GM19467 (cell line): ENCODE results near the gene RAB42.
A peak's percentile ranks its signal among the peaks of the same experiment; 100 is the strongest.
"Not testable (repeated sequence)": the region's sequence is repeated elsewhere in the genome, so short reads cannot be mapped to it uniquely, and the experiment has no call there.

Experiments
- ATAC-seq: cut with Tn5 transposase; IDR thresholded peaks from one replicate; pipeline ENCODE4 v1.9.1; 2021; ENCODE audit warnings: mild to moderate bottlenecking, moderate library complexity; ENCODE audit not compliant: unreplicated experiment

The RAB42 gene

DNA sequence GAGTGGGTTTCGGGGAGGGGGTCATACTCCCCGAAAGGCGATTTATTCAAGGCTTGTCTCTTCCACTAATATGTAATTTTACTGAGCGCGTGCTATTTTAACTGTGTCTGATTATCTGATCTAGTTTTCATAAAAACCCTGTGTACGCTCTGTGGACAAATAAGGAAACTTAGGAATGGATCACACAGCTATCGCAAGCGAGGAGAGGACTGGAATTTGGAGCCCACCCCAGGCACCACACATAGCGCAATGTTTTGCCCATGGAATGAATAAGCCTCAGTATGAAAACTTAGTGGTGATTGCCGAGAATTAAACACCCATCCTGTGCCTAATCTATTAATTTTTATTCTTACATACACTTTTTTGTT is 9.8 kb upstream of the RAB42 start:
- no peak for ATAC-seq

DNA sequence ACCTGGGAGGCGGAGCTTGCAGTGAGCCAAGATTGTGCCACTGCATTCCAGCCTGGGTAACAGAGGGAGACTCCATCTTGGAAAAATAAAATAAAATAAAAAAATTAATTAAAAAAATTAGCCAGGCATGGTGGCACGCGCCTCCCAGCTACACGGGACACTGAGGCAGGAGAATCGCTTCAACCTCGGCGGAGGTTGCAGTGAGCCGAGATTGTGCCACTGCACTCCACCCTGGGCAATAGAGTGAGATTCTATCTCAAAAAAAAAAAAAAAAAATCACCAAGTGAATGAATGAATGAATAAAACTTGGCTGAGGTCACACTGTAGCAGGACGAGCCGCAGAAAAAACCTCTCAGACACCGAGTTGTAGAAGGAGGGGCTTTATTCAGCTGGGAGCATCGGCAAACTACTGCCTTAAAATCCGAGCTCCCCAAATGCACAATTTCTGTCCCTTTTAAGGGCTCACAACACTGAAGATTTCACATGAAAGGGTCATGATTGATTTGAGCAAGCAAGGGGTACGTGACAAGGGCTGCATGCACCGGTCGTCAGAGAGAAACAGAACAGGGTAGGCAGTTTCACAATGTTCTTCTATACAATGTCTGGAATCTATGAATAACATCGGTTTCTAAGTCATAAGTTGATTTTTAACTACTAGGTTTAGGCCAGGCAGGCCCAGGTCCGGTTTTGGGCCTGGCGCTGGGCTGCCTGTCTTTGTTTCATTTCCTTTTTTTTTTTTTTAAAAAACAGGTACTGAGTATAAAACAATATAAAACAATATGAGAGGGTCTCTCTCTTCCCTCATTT is 5.3 kb upstream of the RAB42 start:
- ATAC-seq: not testable (repeated sequence)

DNA sequence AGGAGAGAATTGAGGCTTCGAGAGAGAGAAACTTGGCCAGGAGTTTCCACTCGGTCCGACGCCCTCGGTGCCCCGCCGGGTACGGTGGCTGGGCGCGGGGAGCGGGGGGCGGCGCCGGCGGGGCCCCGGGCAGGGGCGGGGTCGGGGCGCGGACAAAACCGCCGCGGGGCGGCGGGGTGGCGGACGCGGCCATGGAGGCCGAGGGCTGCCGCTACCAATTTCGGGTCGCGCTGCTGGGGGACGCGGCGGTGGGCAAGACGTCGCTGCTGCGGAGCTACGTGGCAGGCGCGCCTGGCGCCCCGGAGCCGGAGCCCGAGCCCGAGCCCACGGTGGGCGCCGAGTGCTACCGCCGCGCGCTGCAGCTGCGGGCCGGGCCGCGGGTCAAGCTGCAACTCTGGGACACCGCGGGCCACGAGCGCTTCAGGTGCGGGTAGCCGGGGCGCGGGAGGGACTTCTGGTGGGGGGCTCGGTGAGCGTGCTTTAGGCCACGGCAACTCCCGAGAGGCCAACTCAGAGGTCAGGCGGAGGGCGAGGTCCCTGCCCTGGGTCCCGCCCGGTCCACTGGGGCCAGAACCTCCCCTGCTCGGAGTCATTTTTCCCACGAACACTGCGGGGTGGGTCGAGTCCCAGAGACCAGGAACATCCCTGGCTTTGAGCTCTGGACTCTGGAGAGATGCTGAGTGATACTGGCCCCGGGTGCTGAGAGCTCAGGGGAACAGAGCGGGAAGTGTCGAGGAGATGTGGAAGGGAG is 431 bp downstream of the RAB42 start:
- ATAC-seq: peak; percentile 51

DNA sequence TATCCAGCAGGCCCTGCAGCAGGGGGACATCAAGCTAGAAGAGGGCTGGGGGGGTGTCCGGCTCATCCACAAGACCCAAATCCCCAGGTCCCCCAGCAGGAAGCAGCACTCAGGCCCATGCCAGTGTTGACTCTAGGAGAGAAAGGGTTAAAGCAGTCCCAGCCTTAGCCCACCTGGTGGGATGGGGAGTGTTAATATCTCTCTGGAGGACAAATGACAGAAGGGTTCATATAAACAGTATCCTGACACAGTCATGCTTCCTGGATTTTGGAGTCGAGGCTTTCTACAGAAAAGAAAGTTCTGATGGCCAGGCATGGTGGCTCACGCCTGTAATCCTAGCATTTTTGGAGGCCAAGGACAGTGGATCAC is 1.9 kb downstream of the RAB42 start:
- not testable (repeated sequence) for ATAC-seq

DNA sequence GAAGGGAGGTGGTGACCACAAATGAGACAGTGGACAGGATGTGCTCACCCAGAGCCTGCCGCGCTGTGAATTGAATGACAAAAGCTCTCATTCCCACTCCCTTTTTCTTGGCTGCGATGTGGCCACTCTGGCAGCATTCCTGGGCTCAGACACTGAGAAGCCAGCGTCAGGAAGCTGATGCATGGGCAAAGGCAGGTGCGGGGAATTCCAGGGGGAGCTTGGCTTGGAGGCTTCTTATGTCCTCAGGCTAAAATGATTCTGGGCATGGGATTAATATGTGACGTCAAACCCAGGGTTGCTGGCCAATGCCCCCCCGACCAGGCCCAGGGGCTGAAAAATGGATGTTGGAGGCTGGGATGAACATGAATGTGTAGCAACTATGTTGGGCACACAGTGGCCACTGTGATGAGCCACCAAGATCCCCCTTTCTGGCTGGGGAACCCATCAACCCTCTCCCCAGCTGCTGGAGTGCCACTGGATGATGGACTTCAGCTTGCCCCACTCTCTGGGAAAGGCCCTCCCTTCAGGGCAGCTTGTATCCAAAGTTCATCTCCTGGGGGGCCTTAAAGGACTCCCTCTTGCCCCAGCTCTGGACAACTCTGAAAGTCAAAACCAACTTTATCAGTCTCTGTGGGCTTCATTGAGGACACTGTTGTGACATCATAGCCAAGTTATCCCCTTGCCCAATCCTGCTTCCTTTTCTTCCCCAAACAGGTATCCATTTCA is 2.8 kb downstream of the RAB42 start:
- not testable (repeated sequence) for ATAC-seq

DNA sequence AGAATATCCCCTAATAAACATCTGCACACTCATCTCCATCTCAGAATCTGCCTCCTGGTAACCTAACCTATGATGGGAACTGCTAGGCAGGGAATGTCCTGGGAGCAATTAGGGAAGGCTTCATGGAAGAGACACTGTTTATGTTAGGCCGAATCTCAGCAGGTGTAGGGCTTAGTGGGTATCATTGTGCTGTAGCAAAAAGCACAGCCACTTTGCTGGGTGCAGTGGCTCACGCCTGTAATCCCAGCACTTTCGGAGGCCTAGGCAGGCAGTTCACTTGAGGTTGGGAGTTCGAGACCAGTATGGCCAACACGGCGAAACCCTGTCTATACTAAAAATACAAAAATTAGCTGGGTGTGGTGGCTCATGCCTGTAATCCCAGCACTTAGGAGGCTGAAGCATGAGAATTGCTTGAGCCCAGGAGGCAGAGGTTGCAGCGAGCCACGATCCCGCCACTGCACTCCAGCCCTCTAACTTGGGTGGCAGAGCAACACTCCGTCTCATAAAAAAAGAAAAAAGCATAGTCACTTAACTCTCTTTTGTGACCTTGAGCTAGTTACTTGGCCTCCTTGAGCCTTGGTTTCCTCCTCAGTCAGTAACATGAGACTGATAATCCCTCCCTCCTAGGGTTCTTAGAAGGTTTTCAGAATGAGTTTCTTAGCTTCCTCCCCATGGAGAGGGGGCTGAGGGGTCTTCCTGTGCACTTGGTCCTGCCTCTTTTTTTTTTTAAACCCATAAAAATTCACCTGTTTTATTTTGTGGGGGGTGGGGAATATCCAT is 3.5 kb downstream of the RAB42 start:
- no peak for ATAC-seq

DNA sequence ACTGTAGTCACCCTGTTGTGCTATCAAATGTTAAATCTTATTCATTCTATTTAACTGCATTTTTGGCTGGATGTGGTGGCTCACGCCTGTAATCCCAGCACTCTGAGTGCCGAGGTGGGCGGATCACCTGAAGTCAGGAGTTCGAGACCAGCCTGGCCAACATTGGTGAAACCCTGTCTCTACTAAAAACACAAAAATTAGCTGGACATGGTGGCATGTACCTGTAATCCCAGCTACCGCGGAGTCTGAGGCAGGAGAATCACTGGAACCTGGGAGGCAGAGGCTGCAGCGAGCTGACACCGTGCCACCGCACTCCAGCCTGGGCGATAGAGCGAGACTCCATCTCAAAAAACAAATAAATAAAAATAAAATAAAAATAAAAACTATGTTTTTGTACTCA is 4.2 kb downstream of the RAB42 start:
- not testable (repeated sequence) for ATAC-seq

DNA sequence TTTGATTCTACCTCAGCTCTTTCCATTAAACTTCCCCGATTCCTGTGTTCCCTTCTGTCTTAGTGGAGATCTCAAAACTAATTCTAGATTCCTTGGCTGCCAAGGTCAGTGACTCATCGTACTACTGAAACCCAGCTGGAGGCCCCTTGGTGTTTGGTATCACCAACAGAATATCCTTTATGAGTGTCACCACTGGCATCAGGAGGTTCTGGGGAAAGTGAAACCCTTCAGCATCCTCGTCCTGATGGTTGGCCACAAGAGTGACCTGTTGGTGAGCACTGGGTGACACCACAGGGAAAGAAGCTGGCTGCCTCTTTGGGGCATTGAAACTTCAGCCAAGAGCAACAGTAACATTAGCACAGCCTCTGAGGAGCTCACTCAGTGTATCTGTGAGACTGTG is 9.6 kb downstream of the RAB42 start:
- no peak for ATAC-seq

DNA sequence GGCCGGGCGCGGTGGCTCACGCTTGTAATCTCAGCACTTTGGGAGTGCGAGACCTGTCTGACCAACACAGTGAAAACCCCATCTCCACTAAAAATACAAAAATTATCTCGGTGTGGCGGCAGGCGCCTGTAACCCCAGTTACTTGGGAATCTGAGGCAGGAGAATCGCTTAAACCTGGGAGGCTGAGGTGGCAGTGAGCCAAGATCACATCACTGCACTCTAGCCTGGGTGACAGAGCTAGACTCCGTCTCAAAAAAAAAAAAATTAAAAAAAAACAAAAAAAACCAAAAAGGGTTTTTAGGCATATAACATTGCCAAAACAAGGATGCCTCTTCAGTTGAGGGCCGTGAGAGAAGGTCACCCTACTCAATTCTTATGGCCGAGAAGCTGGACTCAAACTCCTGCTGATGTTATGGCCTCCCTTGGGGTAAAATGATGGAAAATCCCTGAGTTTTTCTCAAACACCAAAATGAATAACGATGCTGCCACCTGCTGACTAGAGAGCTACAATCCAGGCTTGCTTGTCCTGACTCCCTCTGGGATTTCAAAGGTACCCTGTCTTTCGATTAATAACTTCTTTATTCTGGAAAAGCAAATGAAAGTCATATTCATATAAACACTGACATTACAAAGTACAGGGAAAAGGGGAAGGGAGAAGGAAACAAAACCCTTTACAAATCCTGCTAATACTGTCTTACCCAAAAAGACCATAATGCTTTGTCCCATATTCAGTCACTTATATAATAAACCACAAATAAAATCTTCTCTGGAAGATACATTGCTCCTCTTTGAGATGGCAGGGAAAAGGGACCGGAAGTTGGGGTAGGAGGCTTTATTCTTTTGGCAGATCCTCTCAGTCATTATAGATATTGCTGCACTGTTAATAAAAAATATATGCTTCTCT is 10.7 kb downstream of the RAB42 start:
- no peak for ATAC-seq

DNA sequence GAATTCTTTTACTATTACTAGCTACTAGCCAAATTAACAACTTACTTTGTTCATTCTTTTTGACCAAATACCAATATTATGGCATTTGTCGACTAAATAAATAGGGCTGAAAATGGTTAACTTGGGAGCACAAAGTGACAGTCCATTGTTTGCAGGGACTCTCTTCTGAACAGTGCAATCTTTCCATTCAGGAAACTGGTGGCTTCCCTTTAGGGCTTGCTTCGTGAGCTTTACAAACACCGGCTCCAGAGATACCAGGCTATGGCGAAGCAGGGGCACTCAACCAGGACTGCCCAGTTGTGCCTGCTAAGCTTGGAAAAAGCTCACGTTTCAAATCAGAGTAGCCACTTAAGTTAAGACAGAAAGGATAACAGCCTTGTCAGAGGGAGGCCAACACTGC is 12.3 kb downstream of the RAB42 start:
- ATAC-seq: no peak

DNA sequence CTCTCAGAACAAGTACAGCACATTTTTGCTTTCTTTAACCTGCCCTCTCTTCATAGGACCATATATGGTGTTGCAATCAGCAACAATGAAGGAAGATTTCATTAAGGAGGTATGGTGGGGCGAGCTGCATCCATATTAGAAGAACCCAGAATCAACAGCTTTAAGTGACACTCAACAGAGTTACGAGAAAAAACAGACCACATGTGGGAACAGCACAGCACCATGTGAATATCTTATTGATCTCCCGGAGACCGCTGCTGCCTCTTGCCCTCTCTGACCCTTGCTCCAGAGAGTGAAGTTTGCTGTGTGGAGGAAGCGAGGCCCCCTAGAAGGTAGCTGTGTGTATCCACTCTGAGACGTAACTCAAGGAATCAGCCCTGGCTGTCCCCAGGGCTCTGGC is 12.9 kb downstream of the RAB42 start:
- no peak for ATAC-seq

DNA sequence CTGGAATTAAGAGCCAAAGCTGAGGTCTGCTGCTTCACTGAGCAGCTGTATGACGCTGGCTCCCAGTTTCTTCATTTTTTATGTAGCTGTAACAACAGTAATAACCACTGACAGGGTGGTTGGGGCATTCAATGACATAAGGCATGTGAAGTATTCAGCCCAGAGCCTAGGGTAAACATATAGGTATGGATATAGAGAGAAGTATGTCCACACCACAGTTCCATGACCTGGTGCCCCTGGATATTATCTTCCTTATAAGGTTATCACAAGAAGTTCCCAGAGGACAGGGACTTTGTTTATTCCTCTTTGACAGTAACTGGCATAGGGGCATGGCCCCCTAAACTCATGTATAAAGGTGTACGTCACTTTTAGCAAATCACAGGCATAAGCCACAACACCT is 14.7 kb downstream of the RAB42 start:
- ATAC-seq: no peak

DNA sequence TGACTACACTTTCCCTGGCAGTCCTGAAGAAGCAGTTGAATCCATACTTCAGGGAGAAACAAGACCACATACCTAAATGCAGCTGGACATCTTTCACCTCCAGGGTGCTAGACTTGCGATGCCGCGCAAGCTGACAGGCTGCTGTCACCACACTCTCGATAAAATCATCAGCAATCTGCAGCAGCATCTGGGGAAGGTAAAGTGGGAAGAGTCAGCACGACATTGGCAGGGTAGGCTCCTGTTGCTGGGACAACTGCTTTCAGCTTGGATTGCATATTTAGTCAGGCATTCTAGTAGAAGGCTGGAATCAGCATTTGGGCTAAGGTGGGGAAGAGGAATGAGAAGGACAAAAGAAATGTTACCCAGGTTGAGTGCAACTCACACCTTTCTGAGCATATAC is 21.1 kb downstream of the RAB42 start:
- ATAC-seq: no peak

DNA sequence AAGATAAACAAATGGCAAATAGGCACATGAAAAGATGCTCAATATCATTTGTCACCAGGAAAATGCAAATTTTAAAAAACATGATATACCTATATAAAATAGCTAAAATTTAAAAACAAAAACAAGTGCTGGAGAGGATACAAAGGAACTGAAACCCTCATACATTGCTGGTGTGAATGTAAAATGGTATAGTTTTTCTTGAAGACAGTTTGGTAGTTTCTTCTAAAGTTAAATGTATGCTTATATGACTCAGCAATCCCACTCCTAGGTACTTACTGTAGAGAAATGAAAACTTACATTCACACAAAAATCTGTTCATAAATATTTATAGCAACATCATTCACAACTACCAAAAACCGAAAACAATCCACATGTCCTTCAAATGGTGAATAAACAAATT is 39.6 kb downstream of the RAB42 start:
- no peak for ATAC-seq

DNA sequence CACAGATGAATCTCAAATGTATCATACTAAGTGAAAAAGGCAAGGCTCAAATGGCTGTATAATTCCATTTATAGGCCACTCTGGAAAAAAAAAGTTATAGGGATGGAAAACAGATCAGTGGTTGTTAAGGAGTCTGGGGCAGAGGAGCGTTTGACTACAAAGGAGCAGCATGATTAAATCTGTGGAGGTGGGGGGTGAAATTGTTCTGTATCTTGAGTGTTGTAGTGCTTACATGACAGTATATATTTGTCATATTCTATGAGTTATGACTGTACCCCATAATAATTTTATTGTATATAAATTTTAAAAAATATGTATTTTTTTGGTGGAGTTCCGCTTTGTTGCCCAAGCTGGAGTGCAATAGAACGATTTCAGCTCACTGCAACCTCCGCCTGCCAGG is 40.5 kb downstream of the RAB42 start:
- ATAC-seq: no peak

DNA sequence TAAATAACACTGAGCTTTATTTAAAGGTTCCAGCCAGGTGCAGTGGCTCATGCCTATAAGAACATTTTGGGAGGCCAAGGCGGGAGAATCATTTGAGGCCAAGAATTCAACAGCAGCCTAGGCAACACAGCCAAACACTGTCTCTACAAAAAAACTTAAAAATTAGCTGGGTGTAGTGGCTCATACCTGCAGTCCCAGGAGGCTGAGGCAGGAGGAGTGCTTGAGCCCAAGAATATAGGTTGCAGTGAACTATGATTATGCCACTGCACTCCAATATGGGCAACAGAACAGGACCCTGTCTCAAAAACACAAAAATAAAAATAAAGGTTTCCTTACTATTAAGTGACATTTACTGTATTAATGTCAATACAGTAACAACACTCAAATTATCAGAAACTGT is 48.7 kb downstream of the RAB42 start:
- no peak for ATAC-seq

DNA sequence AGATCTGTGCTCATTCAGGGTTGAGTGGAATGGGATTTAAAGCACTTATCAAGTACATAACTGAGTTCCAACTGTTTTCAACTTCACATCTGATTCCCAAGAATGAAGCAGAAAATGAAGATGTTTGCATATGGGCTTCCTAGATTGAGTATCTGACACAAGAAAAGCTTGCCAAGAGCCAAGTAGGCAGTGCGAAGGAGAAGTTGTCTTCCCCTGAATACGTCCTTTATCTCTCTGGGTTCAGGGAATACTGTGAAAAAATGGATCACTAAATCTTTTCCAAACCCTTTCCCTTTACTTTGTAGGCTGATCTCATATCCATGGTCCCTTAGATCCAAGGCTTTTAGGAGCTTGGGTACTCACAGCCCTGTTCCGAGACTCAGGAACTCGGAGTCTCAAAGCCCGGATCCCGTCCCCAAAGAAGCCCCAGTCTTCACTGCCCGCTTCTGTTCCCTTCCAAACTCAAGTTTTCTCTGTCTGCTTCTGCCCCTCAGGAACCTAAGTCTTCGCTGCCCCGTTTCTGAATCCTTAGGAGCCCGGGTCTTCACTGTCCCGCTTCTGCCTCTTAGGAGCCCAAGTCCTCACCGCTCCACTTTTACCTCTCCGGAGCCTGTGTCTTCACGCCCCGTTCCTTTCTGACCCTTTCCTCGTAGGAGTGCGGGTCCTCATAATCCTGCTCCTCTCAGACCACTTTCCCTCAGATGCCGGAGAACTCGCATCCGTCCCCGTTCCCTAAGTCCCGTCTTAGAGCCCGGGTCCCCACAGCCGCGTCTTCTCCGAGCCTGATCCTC is 50.2 kb downstream of the RAB42 start:
- ATAC-seq: peak; percentile 11

DNA sequence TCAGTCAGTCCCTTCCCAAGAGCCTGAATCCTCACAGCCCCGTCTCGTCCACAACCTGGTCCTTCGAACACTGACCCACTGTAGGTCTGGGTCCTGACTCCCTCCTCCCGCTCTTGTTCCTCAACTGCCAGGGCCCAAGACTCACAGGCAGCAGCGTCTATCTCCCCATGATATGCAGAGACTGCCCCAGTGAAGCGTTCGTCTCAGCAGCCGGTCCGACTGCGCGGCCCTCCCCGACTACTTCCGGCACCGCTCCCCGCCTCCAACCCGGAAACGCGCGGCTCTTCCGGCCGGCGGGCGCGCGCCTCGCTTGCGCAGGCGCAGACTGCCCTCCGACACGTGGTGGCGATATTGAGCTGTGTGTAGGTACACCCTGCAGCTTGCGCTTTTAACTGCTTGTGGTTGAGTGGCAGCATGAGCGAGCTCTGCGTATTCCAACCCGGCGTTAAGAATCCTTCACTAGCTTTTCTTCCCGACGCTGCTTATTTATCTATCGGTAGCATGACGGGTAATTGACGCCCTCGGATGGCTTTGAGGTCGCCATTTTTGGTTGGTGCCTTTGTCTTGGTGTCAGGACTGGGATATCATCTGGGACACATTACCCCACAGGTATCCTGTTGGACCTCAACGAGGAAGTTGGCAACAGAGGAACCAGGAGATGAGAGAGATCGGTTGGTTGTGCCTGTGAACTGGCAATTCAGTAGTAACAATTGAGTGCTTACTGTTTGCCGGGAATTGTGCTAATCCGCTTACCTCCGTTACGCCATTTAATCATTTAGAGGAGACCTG is 51.0 kb downstream of the RAB42 start, which contains the start of gene TAF12:
TAF12 (minus strand) TSS at position 221 of the 789 bp plus-strand sequence. CDS start 20,986 bp downstream, outside the sequence.
- peak; percentile 76 for ATAC-seq
